Measurements from ENCODE around the gene GGA2. TPM values are rescaled to one million over a fixed set of nuclear protein-coding genes. Genes with fewer than 3 reads are reported as not detected.
"Not testable (repeated sequence)": the region's sequence is repeated elsewhere in the genome, so short reads cannot be mapped to it uniquely, and the experiment has no call there.

Gene GGA2
- total RNA-seq, 1 experiment from 2014 or later, result 28.8 TPM

GRCh38 chr16:23466162-23466885 is 44.0 kb downstream of the GGA2 start:
- no peak for DNase-seq (ENCODE audit: low spot score)

- DNase-seq (ENCODE audit: low spot score), result no peak
Measured at GRCh38 chr16:23465179-23465578, 45.1 kb downstream of the GGA2 start.

GRCh38 chr16:23464196-23464595 is 46.1 kb downstream of the GGA2 start:
- no peak for DNase-seq (ENCODE audit: low spot score)

GRCh38 chr16:23462994-23463393 is 47.3 kb downstream of the GGA2 start:
- DNase-seq (ENCODE audit: low spot score), result peak; percentile 16

- no peak for DNase-seq (ENCODE audit: low spot score)
Measured at GRCh38 chr16:23453338-23454052, 56.8 kb downstream of the GGA2 start.

- DNase-seq (ENCODE audit: low spot score), result peak; percentile 75
Measured at GRCh38 chr16:23452572-23453337, 57.5 kb downstream of the GGA2 start, which contains the start of gene COG7. TSS of gene COG7 (minus strand) at chr16:23453189. CDS start at chr16:23452994, 195 bp downstream.

GRCh38 chr16:23452221-23452571 is 58.1 kb downstream of the GGA2 start:
- DNase-seq (ENCODE audit: low spot score), result no peak

GRCh38 chr16:23448392-23448791 is 61.9 kb downstream of the GGA2 start:
- DNase-seq (ENCODE audit: low spot score), result no peak

- not testable (repeated sequence) for DNase-seq (ENCODE audit: low spot score)
Measured at GRCh38 chr16:23437542-23437941, 72.8 kb downstream of the GGA2 start.

- DNase-seq (ENCODE audit: low spot score), result no peak
Measured at GRCh38 chr16:23436951-23437350, 73.3 kb downstream of the GGA2 start.

- DNase-seq (ENCODE audit: low spot score), result peak; percentile 65
Measured at GRCh38 chr16:23435500-23435899, 74.8 kb downstream of the GGA2 start.

- peak; percentile 46 for DNase-seq (ENCODE audit: low spot score)
Measured at GRCh38 chr16:23434380-23434779, 75.9 kb downstream of the GGA2 start.

- DNase-seq (ENCODE audit: low spot score), result no peak
Measured at GRCh38 chr16:23433261-23433920, 76.9 kb downstream of the GGA2 start.

- no peak for DNase-seq (ENCODE audit: low spot score)
Measured at GRCh38 chr16:23432176-23433128, 77.8 kb downstream of the GGA2 start.

- no peak for DNase-seq (ENCODE audit: low spot score)
Measured at GRCh38 chr16:23428351-23428750, 81.9 kb downstream of the GGA2 start.

GRCh38 chr16:23424292-23424958 is 85.9 kb downstream of the GGA2 start:
- DNase-seq (ENCODE audit: low spot score), result peak; percentile 57

- peak; percentile 95 for DNase-seq (ENCODE audit: low spot score)
Measured at GRCh38 chr16:23423496-23424049, 86.7 kb downstream of the GGA2 start.

GRCh38 chr16:23420011-23420410 is 90.3 kb downstream of the GGA2 start:
- DNase-seq (ENCODE audit: low spot score), result no peak

- no peak for DNase-seq (ENCODE audit: low spot score)
Measured at GRCh38 chr16:23416816-23417215, 93.5 kb downstream of the GGA2 start.

- no peak for DNase-seq (ENCODE audit: low spot score)
Measured at GRCh38 chr16:23414731-23415130, 95.6 kb downstream of the GGA2 start.
